SK-N-SH (cell line): ENCODE results near the gene CHCHD3. TPM values are rescaled to one million over a fixed set of nuclear protein-coding genes. Genes with fewer than 3 reads are reported as not detected.

ENCODE experiments used
- CTCF ChIA-PET: fragments of 300-600, 350-600 bp; formaldehyde crosslinking; extraction: SDS; loops from one replicate; lab custom pipeline; 2021; lab: Yijun Ruan, JAX
- POLR2A ChIA-PET: fragments of 350-600 bp; sonication (Branson Sonifier 250); formaldehyde crosslinking; extraction: SDS; loops from one replicate; lab custom pipeline; 2020; ENCODE audit warnings: antibody characterized with exemption, inconsistent platforms; lab: Yijun Ruan, JAX
- DNase-seq: peaks from one replicate; pipeline ENCODE4 v3.0.0; 2012
- H2AFZ ChIP-seq: fragments of 200-600 bp; sonication (generic); 2 replicates; pipeline ENCODE4 v1.8.1; 2016; ENCODE audit warnings: antibody characterized with exemption, mild to moderate bottlenecking, low read depth
- H3F3A ChIP-seq: fragments of 200-600 bp; sonication (generic); replicated peaks from 2 replicates; pipeline ENCODE3; 2016; ENCODE audit warnings: antibody characterized with exemption, mild to moderate bottlenecking; ENCODE audit not compliant: insufficient read depth
- H3K27ac ChIP-seq, 2 experiments: fragments of 200-500 bp in 1 of 2; fragments of 200-600 bp in 1 of 2; sonication (Bioruptor generic) in 1 of 2; sonication (generic), shearing (Covaris generic) in 1 of 2; 2 replicates each; pipeline versions ENCODE4 v1.5.1 to v1.6.1; 2014 to 2016; ENCODE audit warnings: low read depth in 2 of 2, inconsistent platforms in 1 of 2, low read length in 1 of 2, mild to moderate bottlenecking in 1 of 2, mixed read lengths in 1 of 2
- H3K27me3 ChIP-seq: fragments of 200-600 bp; sonication (generic), shearing (Covaris generic); 2 replicates; pipeline ENCODE4 v1.6.1; 2016; ENCODE audit warnings: mixed run types; ENCODE audit not compliant: insufficient read depth
- H3K36me3 ChIP-seq, 2 experiments: fragments of 200-500 bp in 1 of 2; fragments of 200-600 bp in 1 of 2; sonication (Bioruptor generic) in 1 of 2; sonication (generic) in 1 of 2; replicated peaks in 1 of 2; 2 replicates each; pipeline versions ENCODE3 to v1.5.1; 2014 to 2016; ENCODE audit warnings: low read length in 1 of 2, mild to moderate bottlenecking in 1 of 2; ENCODE audit not compliant: insufficient read depth in 2 of 2, control insufficient read depth in 1 of 2
- H3K4me1 ChIP-seq, 2 experiments: fragments of 200-500 bp in 1 of 2; fragments of 200-600 bp in 1 of 2; sonication (Bioruptor generic) in 1 of 2; sonication (generic), shearing (Covaris generic) in 1 of 2; 2 replicates each; pipeline versions ENCODE4 v1.5.1 to v1.6.1; 2014 to 2016; ENCODE audit warnings: low read depth in 1 of 2, low read length in 1 of 2, mixed run types in 1 of 2; ENCODE audit not compliant: insufficient read depth in 2 of 2, control insufficient read depth in 1 of 2
- H3K4me2 ChIP-seq: fragments of 200-600 bp; sonication (generic), shearing (Covaris generic); 2 replicates; pipeline ENCODE4 v1.6.1; 2017; ENCODE audit warnings: mixed run types
- H3K4me3 ChIP-seq, 2 experiments: fragments of 200-500 bp in 1 of 2; fragments of 200-600 bp in 1 of 2; sonication (Bioruptor generic) in 1 of 2; sonication (generic), shearing (Covaris generic) in 1 of 2; 2 replicates each; pipeline versions ENCODE4 v1.5.1 to v1.8.1; 2014 to 2016; ENCODE audit warnings: low read depth in 2 of 2, inconsistent platforms in 1 of 2, low read length in 1 of 2, mild to moderate bottlenecking in 1 of 2, mixed read lengths in 1 of 2, moderate library complexity in 1 of 2
- H3K79me2 ChIP-seq: fragments of 200-600 bp; sonication (generic); 2 replicates; pipeline ENCODE4 v1.8.1; 2017; ENCODE audit warnings: mild to moderate bottlenecking; ENCODE audit not compliant: insufficient read depth
- H3K9ac ChIP-seq: fragments of 200-600 bp; sonication (generic); 2 replicates; pipeline ENCODE4 v1.6.1; 2017; ENCODE audit warnings: mixed run types
- H3K9me2 ChIP-seq: fragments of 200-600 bp; sonication (generic); 2 replicates; pipeline ENCODE4 v1.6.1; 2017; ENCODE audit warnings: mixed run types
- H3K9me3 ChIP-seq: fragments of 200-600 bp; sonication (generic); 2 replicates; pipeline ENCODE4 v1.6.1; 2017; ENCODE audit warnings: mixed run types, mild to moderate bottlenecking, moderate library complexity
- H4K20me1 ChIP-seq: fragments of 200-600 bp; sonication (generic); 2 replicates; pipeline ENCODE4 v1.6.1; 2017; ENCODE audit warnings: mild to moderate bottlenecking, mixed run types; ENCODE audit not compliant: insufficient read depth
- CHD2 ChIP-seq: fragments of 150-350 bp; IDR thresholded peaks from 2 replicates; pipeline ENCODE4 v1.6.1; 2018; ENCODE audit warnings: low read length; ENCODE audit not compliant: partially characterized antibody
- ELF1 ChIP-seq: IDR thresholded peaks from 2 replicates; pipeline ENCODE4 v1.4.0; 2012
- EP300 ChIP-seq, 2 experiments: IDR thresholded peaks; 2 replicates each; pipeline versions ENCODE4 v1.4.0 to v1.6.1; 2012; ENCODE audit warnings: borderline replicate concordance in 1 of 2, low read depth in 1 of 2, low read length in 1 of 2
- EZH2phosphoT487 ChIP-seq: fragments of 200-600 bp; sonication (generic); IDR thresholded peaks from 2 replicates; pipeline ENCODE4 v1.6.1; 2017; ENCODE audit warnings: low read depth, mixed run types, mild to moderate bottlenecking, antibody characterized with exemption, moderate library complexity, borderline replicate concordance
- FOSL2 ChIP-seq: IDR thresholded peaks from 2 replicates; pipeline ENCODE4 v1.4.0; 2012; ENCODE audit warnings: low read depth, mild to moderate bottlenecking, moderate library complexity, borderline replicate concordance
- FOXJ3 ChIP-seq: sonication (generic); formaldehyde crosslinking; IDR thresholded peaks from 2 replicates; pipeline ENCODE4 v1.5.1; 2020; ENCODE audit warnings: mild to moderate bottlenecking, missing genetic modification reagents
- GABPA ChIP-seq: IDR thresholded peaks from 2 replicates; pipeline ENCODE4 v1.4.0; 2012; ENCODE audit warnings: low read depth, mild to moderate bottlenecking
- GATA2 ChIP-seq: sonication (generic); formaldehyde crosslinking; IDR thresholded peaks from 2 replicates; pipeline ENCODE4 v1.5.0; 2020; ENCODE audit warnings: mild to moderate bottlenecking, missing genetic modification reagents
- JUND ChIP-seq: IDR thresholded peaks from 2 replicates; pipeline ENCODE4 v1.4.0; 2012
- MEF2A ChIP-seq: IDR thresholded peaks from 2 replicates; pipeline ENCODE4 v1.4.0; 2012; ENCODE audit warnings: low read depth, borderline replicate concordance
- NFIC ChIP-seq: IDR thresholded peaks from 2 replicates; pipeline ENCODE4 v1.4.0; 2012; ENCODE audit warnings: borderline replicate concordance
- NRF1 ChIP-seq: IDR thresholded peaks from 2 replicates; pipeline ENCODE4 v1.6.1; 2012; ENCODE audit warnings: low read depth, mild to moderate bottlenecking, low read length
- PBX3 ChIP-seq: IDR thresholded peaks from 2 replicates; pipeline ENCODE4; 2012
- POLR2AphosphoS5 ChIP-seq: IDR thresholded peaks from 2 replicates; pipeline ENCODE4 v1.6.1; 2012; ENCODE audit warnings: low read depth, low read length
- RCOR1 ChIP-seq: fragments of 150-350 bp; IDR thresholded peaks from 2 replicates; pipeline ENCODE4 v1.6.1; 2017; ENCODE audit warnings: antibody characterized with exemption, low read length
- RFX5 ChIP-seq: IDR thresholded peaks from 2 replicates; pipeline ENCODE4 v1.6.1; 2012; ENCODE audit warnings: mild to moderate bottlenecking, improper control_type of control experiment, low read length
- RXRA ChIP-seq: IDR thresholded peaks from 2 replicates; pipeline ENCODE4 v1.4.0; 2012; ENCODE audit warnings: low read depth, mild to moderate bottlenecking, borderline replicate concordance
- SIN3A ChIP-seq: IDR thresholded peaks from 2 replicates; pipeline ENCODE4 v1.6.1; 2012; ENCODE audit warnings: low read depth, mild to moderate bottlenecking, low read length, moderate library complexity, borderline replicate concordance
- SMC3 ChIP-seq: IDR thresholded peaks from 2 replicates; pipeline ENCODE4 v1.6.1; 2012; ENCODE audit warnings: low read depth, low read length, improper control_type of control experiment
- TAF1 ChIP-seq: IDR thresholded peaks from 2 replicates; pipeline ENCODE4 v1.6.1; 2012; ENCODE audit warnings: low read depth, mild to moderate bottlenecking, low read length, moderate library complexity, borderline replicate concordance
- TCF12 ChIP-seq: IDR thresholded peaks from 2 replicates; pipeline ENCODE4 v1.4.0; 2012
- TEAD4 ChIP-seq: IDR thresholded peaks from 2 replicates; pipeline ENCODE4 v1.4.0; 2012; ENCODE audit warnings: mild to moderate bottlenecking, borderline replicate concordance; ENCODE audit not compliant: insufficient read depth
- USF2 ChIP-seq: fragments of 150-350 bp; IDR thresholded peaks from 2 replicates; pipeline ENCODE4 v1.6.1; 2017; ENCODE audit warnings: antibody characterized with exemption, low read length, low read depth, borderline replicate concordance
- ZBTB33 ChIP-seq: IDR thresholded peaks from 2 replicates; pipeline ENCODE4 v1.4.0; 2012; ENCODE audit warnings: low read depth, borderline replicate concordance
- WGBS: methylation state at CpG from one replicate; pipeline ENCODE4 v1.1.6; 2017; ENCODE audit warnings: low lambda C conversion rate; 5-methylcytosine and 5-hydroxymethylcytosine counted together
- polyA plus RNA-seq, 3 experiments: library from polyadenylated mRNA; depleted of rRNA; stranded (reverse); fragments of >200 nt; gene quantifications; 2 replicates each; pipeline ENCODE4 v1.2.3, GENCODE V29; 2012
- TF ChIP-seq, protein P1 (sequence below): IDR thresholded peaks from 2 replicates; pipeline ENCODE4 v1.4.0; 2012; ENCODE audit warnings: low read depth

Gene CHCHD3
- polyA plus RNA-seq, 1 of the 3 experiments (the other 2 are of a cell fraction), result 97.1 TPM

DNA sequence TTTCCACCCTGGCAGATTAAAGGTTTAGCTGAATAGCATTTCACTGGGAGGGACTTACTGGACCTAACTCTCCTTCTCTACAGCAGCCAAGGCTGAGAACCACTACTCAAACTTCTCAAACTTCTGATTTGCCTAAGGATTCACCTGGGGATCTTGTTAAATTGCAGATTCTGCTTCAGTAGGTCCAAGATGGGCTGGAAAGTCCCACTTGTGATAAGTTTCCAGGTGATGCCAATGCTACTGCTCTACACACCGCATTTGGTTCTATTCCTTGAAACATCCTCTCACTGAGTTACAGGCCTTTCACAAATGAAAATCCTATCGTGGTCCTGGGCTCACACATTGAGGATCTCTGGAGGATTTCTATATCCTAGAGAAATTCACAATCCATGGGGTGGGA lies 147.9 kb downstream of the CHCHD3 start:
- ChIA-PET CTCF (no interaction called here), POLR2A (no interaction called here)
- H3F3A ChIP-seq, result no peaks in the 10 kb centered on the region
- DNase-seq, result no peak
- no peak overlapping the region for H2AFZ ChIP-seq
- no peaks in the 10 kb centered on the region for H3K9me3 ChIP-seq
- H3K9ac ChIP-seq, result no peak overlapping the region
- no peaks in the 10 kb centered on the region for H3K27me3 ChIP-seq
- H3K79me2 ChIP-seq, result no peaks in the 10 kb centered on the region
- no peak overlapping the region; the same call in 1 of the 2 replicates for H3K4me2 ChIP-seq
- H3K4me3 ChIP-seq, result no peak overlapping the region
- peaks cover 0 to 11% of the 10 kb centered on the region in 2 experiments for H3K36me3 ChIP-seq
- H3K4me1 ChIP-seq, result peaks cover 11 to 14% of the 10 kb centered on the region in 2 experiments; a peak in 3 of 4 replicates
- H3K9me2 ChIP-seq, result no peaks in the 10 kb centered on the region
- WGBS, result 96% methylated on average over 2 of the region's 2 CpGs
- H4K20me1 ChIP-seq, result no peaks in the 10 kb centered on the region
- H3K27ac ChIP-seq, result no peak overlapping the region
- no peak for TF ChIP-seq EZH2phosphoT487
- no peak for TF ChIP-seq USF2
- TF ChIP-seq RXRA, result no peak
- no peak for TF ChIP-seq CHD2
- no peak for TF ChIP-seq FOSL2
- no peak for TF ChIP-seq FOXJ3 (CRISPR knock-in tag)
- TF ChIP-seq NFIC, result no peak
- no peak for TF ChIP-seq ELF1
- TF ChIP-seq EP300 (IDR thresholded peaks at IDR 0.05; ENCODE audit: borderline replicate concordance in 1 of 2, low read depth in 1 of 2, low read length in 1 of 2), result no peak
- TF ChIP-seq SMC3, result no peak
- TF ChIP-seq MEF2A, result no peak
- no peak for TF ChIP-seq POLR2AphosphoS5
- TF ChIP-seq RCOR1, result no peak
- TF ChIP-seq, all 33 proteins: peak for 0

DNA sequence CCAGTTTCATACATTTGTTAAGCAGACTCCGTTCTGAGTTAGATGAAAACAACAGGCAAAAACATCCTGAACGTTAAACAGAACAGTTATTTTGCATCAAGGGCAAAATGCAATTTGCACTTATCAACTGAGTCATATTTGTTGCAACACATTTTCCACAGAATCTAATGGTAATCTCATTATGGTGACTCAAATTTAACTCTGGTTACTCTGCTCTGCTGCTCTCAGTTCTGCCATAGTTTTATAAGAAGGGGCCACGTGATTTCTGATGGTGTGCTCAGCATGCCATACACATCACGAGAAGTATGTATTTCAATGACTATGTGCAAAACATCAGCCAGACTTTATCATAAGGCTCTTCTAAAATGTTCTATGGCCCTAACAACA lies 148.8 kb downstream of the CHCHD3 start:
- H3K79me2 ChIP-seq, result no peaks in the 10 kb centered on the region
- no peak overlapping the region for H2AFZ ChIP-seq
- peaks cover 0 to 4% of the 10 kb centered on the region in 2 experiments for H3K36me3 ChIP-seq
- H3K9me2 ChIP-seq, result no peaks in the 10 kb centered on the region
- POLR2A ChIA-PET, result no interaction called here
- no peak for DNase-seq
- 40% methylated on average over 4 of the region's 4 CpGs for WGBS
- H3F3A ChIP-seq, result no peaks in the 10 kb centered on the region
- H3K4me2 ChIP-seq, result peak overlapping the region; percentile 13; the same call in 1 of the 2 replicates
- H3K27me3 ChIP-seq, result no peaks in the 10 kb centered on the region
- H4K20me1 ChIP-seq, result no peaks in the 10 kb centered on the region
- no peaks in the 10 kb centered on the region for H3K9me3 ChIP-seq
- peaks cover 11 to 14% of the 10 kb centered on the region in 2 experiments; a peak in 3 of 4 replicates for H3K4me1 ChIP-seq
- no peak overlapping the region for H3K9ac ChIP-seq
- peak overlapping the region; percentile 5 to 38 for H3K27ac ChIP-seq
- CTCF ChIA-PET, result interaction anchor here (1.1 to 1.5 kb wide), 2 partner anchors 9 to 352 kb away, joined by 3 to 6 read pairs; no protein-coding TSS in a partner anchor
- H3K4me3 ChIP-seq, result no peak overlapping the region
- TF ChIP-seq, protein P1, sequence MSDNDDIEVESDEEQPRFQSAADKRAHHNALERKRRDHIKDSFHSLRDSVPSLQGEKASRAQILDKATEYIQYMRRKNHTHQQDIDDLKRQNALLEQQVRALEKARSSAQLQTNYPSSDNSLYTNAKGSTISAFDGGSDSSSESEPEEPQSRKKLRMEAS, result 0 out of 2 replicates have a peak, but pooled peaks have one; percentile 40
- TF ChIP-seq SIN3A, result no peak
- TF ChIP-seq RFX5, result no peak
- TF ChIP-seq TEAD4, result no peak
- peak in 1 of 2 experiments; percentile 52; a peak in 2 of 4 replicates for TF ChIP-seq EP300 (IDR thresholded peaks at IDR 0.05; ENCODE audit: borderline replicate concordance in 1 of 2, low read depth in 1 of 2, low read length in 1 of 2)
- no peak for TF ChIP-seq TAF1
- no peak for TF ChIP-seq POLR2AphosphoS5
- no peak for TF ChIP-seq ELF1
- no peak for TF ChIP-seq ZBTB33
- no peak for TF ChIP-seq PBX3
- TF ChIP-seq EZH2phosphoT487, result no peak
- no peak for TF ChIP-seq GATA2 (CRISPR knock-in tag)
- no peak for TF ChIP-seq JUND
- TF ChIP-seq TCF12, result 0 out of 2 replicates have a peak, but pooled peaks have one; percentile 1
- no peak for TF ChIP-seq GABPA
- no peak for TF ChIP-seq SMC3
- no peak for TF ChIP-seq NRF1
